ENCODE measurements around the gene CPOX.
"Not testable (repeated sequence)": the region's sequence is repeated elsewhere in the genome, so short reads cannot be mapped to it uniquely, and the experiment has no call there.

Gene CPOX

GRCh38 chr3:98561727-98562521 lies 31.5 kb downstream of the CPOX start:
- no peak for DNase-seq

DNA sequence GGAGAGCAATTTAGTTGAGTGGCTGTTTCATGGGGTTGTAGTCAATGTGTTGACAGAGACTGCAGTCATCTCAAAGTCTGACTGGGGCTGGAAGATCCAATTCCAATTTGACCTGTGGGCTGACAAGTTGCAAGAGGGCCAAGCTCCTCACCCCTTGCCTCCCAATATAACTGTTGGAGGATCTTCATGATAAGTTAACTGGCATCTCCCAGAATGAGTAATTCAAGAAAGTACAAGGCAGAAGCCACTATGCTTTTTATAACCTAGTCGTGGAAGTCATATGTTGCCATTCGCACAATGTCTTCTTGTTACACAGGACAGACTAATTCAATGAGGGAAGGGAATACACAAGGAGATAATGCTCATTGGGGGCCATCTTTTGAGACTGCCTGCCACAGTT lies 32.5 kb downstream of the CPOX start:
- DNase-seq = no peak

DNA sequence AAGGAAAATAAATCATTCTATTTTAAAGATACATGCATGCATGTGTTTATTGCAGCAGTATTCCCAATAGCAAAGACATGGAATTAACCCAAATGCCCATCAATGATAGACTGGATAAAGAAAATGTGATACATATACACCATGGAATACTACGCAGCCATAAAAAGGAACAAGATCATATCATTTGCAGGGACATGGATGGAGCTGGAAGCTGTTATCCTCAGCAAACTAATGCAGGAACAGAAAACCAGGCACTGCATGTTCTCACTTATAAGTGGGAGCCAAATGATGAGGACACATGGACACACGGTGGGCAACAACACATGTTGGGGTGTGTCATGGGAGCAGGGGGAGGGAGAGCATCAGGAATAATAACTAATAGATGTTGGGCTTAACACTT lies 33.6 kb downstream of the CPOX start:
- DNase-seq = not testable (repeated sequence)

GRCh38 chr3:98558100-98558827 lies 35.1 kb downstream of the CPOX start:
- no peak for DNase-seq

DNA sequence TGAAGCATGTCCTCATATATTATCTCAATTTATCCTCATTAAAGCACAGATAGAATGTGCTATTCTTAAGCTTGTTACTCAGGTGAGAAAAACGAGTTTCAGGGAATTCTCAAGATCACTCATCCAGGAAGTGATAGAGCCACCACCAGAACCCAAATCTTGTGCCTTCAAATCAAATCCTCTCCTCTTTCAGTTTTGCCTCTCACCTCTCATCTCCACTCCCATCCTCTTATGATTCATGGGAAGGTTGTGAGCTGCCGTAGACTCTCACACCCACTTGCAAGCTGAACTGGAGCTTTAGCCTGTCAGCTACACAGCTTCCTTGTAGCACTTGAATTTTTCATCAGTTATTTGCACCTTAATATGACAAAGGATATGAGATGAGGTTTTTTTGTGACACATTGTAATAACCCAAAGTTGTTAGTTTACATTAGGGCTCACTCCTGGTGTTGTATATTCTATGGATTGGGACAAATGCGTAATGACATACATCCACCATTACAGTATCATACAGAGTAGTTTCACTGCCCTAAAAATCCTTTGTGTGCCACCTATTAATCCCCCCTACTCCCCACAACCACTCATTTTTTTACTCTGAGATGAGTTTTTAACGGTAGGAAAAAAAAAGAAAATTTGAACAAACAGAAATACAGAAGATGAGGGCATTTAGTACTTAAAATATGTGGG lies 35.9 kb downstream of the CPOX start:
- DNase-seq = no peak

DNA sequence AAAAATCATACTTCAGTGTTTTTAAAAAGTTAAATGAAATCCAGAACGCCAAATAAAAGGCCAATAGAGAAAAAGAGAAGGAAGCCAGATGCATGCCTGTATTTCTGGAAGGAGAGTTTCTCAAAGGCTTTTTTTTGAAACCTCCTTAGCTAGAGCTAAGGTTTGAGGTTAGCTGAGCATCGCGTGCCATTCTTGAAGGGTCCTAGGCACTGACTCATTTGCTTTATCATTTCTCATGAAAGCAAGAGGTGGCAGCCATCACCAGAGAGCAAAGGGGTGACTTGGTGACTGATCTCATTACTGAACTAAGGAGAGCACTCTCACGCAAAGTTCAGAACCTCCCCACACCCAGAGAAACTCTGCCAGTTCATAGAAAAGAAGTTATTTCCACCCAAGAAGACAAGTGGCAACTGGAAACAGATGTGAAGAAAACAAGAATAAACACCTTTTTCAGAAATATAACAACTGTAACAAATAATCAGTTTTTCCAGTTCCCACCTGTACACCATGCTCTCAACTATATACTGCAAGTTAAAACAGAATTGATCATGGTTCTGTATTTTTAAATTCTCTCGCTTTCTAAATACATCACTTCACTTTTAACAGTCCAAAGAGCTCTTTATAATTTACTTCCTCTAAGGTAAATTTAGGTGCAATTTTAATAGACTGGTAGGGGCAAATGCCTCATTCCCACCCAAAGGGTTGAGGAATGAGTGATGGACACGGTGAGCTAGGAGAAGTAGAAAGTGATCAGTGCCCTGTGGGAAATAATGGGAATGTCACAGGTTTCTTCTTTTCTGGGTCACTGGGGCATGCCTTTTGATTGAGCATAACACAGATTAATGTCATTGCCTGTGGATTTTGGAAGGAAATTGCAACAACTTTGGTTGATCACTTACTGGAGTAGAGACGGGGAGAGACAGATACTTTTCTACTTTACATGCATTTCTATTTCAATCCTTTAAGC lies 37.0 kb downstream of the CPOX start:
- no peak for DNase-seq

DNA sequence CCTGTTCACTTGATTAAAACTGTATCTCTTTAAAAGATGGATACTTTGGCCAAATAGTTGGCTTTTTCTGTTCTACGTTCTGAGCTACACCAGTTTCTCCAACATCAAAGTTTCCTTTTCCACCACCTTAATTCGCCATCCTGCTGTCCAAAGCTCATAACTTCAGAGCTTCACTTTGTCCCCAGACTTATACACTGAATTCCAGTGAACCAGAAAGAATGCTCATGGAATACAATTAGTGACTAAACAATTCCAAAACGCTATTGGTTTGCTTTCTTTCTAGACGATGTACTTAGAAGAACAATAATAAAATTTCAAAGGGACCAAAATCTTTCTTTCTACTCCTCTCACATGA lies 38.4 kb downstream of the CPOX start:
- no peak for DNase-seq

DNA sequence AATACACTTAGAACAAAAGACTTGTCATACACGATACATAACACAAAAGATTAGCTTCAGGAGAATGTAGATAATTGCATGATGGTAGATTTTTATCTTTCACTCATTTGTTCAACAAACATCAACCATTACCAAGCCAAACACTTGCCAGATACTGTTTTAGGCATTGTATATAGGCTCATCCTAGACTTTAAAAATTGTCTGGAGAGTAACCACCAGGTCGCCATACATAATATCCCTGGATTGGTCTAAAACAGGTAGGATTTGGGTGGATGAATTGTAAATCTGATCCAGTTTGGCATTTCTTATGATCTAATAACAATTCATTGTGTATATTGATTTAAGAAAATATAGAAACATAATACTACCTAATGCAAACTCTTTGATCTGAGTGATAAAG lies 38.8 kb downstream of the CPOX start:
- no peak for DNase-seq

DNA sequence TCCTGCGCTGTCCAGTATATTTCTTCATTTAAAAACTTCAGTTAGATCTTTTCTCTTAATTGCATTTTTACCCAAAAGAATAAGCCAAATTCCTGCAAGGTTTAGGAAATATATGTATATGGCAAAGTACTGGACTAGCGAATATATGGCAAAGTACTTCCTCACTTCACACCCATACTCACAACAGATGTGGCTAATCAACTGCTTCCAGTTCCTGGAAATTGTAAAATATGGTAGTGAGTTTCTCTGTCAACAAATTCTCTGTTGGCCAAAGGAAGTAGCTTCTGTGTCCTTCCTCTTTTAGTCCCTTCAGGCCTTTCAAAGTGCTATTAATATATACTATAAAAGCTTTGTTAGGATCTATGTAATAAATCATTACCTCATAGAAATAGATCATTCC lies 39.7 kb downstream of the CPOX start:
- no peak for DNase-seq

DNA sequence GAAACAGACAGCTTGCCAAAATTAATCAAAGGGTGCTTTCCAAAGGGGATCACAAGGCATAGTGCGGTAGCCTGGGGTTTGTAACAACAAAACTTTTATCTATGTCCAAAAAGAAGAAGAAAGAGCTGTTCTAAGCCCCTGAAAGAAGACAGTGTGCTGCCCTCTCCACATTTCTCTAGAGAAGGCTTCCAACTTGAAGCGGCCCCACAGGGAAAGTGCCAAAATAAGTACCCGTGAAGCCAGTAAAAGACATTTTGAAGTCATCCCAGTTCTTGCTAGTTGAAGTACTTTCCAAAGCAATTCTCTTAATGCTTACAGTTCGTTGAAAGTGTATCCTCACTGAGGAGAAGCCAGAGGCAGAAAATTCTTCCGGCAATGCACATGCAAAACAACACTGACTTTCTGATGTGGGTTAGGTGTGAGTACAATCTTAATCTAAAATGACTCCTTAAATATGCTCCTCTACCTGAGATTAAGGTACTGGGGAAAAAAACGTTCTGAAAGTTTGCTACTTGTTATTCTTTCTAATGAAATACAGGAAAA lies 40.3 kb downstream of the CPOX start:
- no peak for DNase-seq

GRCh38 chr3:98552232-98553020 lies 41.0 kb downstream of the CPOX start:
- DNase-seq = no peak

GRCh38 chr3:98551754-98552153 lies 41.7 kb downstream of the CPOX start:
- DNase-seq = no peak

DNA sequence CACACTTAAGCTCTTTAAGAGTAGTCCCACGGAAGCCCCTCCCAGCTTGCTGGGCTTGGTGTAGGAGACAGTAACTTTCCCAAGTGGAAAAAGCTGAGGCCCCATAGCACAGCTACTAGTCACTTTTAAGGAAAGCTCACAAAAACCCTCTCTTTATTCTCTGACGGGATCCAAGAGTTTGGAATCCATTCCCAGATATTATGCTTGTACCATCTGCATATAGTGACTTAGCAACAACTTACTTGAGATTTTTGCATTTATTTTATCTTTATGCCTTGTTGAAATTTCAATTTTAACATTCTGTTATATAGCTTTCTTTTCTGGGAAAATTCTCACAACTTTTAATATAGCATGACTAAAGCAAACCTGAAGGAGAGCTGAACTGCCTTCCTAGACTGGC lies 42.2 kb downstream of the CPOX start:
- DNase-seq = no peak

- no peak for DNase-seq
Measured at GRCh38 chr3:98550833-98551232, 42.6 kb downstream of the CPOX start.

GRCh38 chr3:98548544-98548943 lies 44.9 kb downstream of the CPOX start:
- DNase-seq = no peak

DNA sequence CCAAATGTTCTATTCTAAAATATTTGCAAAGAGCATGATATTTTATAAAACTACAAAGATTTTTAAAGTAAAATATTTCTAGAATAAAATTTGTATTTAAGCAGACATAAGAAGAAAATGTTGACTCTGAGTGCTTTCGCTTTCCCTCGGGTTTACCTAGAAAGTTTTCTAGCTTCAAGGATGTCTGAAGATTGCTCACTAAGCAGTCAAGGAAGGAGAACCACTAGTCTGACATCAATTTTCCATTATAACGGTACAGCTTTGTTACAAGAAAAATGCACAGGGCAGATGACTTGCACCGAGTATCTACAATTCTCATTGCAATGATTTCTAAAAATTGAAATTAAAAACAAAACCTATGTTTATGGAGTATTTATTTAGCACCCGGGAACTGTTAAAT lies 47.5 kb downstream of the CPOX start:
- no peak for DNase-seq

DNA sequence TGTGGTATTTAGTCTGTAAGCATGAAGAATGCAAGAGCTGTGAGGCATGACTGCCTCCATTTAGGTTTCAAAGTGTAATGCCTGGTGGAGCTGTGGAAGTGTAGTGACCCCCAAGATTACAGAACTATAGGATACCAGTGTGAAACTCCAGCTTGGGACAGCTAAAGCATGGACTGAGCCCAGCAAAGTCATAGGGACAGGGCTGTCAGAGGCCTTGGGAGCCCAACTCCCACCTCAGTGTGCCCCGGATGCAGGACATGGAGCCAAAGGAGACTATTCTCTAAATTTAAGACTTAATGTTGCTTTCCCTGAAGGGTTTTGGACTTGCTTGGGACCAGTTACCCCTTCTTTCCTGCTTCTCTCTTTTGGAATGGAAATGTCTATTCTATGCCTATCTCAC lies 50.8 kb downstream of the CPOX start:
- DNase-seq = no peak

DNA sequence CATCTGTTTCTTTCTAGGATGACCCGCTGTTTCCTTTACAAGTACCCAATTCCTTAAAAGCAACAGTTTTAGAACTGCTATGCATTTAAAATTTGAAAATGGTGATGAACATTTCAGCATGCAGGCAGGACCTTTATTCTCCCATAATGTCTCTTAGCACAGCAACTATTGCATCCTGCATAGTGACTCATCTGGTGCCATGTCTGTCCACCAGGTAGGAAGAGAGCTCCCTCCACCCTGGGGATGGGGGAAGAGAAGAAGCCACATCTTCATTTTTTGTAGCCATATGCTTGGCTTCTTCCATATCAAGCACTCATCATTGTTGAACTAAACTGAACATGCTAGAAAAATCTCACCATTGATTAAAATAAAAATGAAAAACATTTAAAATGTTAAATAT lies 51.7 kb downstream of the CPOX start:
- DNase-seq = peak; percentile 5

- DNase-seq = no peak
Measured at GRCh38 chr3:98540346-98540745, 53.1 kb downstream of the CPOX start.

GRCh38 chr3:98536456-98537017 lies 56.9 kb downstream of the CPOX start:
- no peak for DNase-seq

DNA sequence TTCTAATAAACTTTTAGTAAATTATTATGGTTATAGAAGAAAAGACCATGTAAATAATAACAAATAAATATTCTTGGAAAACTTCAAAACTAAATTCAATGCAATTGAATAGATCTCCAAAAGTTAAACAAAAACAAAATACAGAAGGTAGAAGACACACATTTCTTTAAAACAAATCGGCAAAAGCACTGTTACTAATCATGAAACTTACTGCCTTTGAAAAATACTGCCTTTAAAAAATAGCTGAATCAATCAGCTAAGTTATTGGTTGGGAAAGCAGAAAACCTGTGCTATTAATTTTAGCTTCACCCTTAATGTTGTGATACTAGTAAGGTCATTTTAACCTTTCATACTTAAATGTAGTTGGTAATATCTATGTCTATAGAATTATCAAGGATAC lies 58.7 kb downstream of the CPOX start:
- DNase-seq = no peak

Data from DMS53 (cell line).